Mesendoderm (in vitro differentiated cells): ENCODE measurements around the gene TRAPPC11.
A peak's percentile ranks its signal among the peaks of the same experiment; 100 is the strongest.
"Not testable (repeated sequence)": the region's sequence is repeated elsewhere in the genome, so short reads cannot be mapped to it uniquely, and the experiment has no call there.

ENCODE experiments used
- DNase-seq: peaks from one replicate; pipeline ENCODE4 v3.0.0; 2013
- H2AK5ac ChIP-seq: 2 replicates; pipeline ENCODE4 v1.6.1; 2013; ENCODE audit warnings: low read length, inconsistent platforms
- H2BK120ac ChIP-seq: 2 replicates; pipeline ENCODE4 v1.6.1; 2013; ENCODE audit warnings: low read depth, mild to moderate bottlenecking, low read length, moderate library complexity, mixed read lengths
- H2BK15ac ChIP-seq: replicated peaks from 2 replicates; pipeline ENCODE4 v1.6.1; 2013; ENCODE audit warnings: low read depth, mild to moderate bottlenecking, moderate library complexity
- H2BK5ac ChIP-seq: 2 replicates; pipeline ENCODE4 v1.6.1; 2013; ENCODE audit warnings: low read length, inconsistent platforms
- H3K18ac ChIP-seq: 2 replicates; pipeline ENCODE4 v1.6.1; 2013; ENCODE audit warnings: mild to moderate bottlenecking, low read length, mixed read lengths
- H3K23ac ChIP-seq: one replicate; pipeline ENCODE4 v1.6.1; 2013; ENCODE audit warnings: low read length
- H3K27ac ChIP-seq: 2 replicates; pipeline ENCODE4 v1.5.1; 2013; ENCODE audit warnings: low read depth, mild to moderate bottlenecking, inconsistent platforms, low read length, moderate library complexity
- H3K27me3 ChIP-seq: 2 replicates; pipeline ENCODE4 v1.6.1; 2013; ENCODE audit warnings: low read length, control low read depth, mild to moderate bottlenecking, inconsistent platforms; ENCODE audit not compliant: insufficient read depth, poor library complexity
- H3K36me3 ChIP-seq: 2 replicates; pipeline ENCODE4 v1.6.1; 2013; ENCODE audit warnings: low read length, inconsistent platforms; ENCODE audit not compliant: control insufficient read depth, insufficient read depth
- H3K4ac ChIP-seq: one replicate; pipeline ENCODE4 v1.6.1; 2013; ENCODE audit warnings: low read depth, mild to moderate bottlenecking, low read length, moderate library complexity
- H3K4me1 ChIP-seq: 2 replicates; pipeline ENCODE4 v1.6.1; 2013; ENCODE audit warnings: low read depth, low read length, inconsistent platforms; ENCODE audit not compliant: control insufficient read depth
- H3K4me2 ChIP-seq: 2 replicates; pipeline ENCODE4 v1.6.1; 2013; ENCODE audit warnings: low read length
- H3K4me3 ChIP-seq: 2 replicates; pipeline ENCODE4 v1.5.1; 2013; ENCODE audit warnings: mild to moderate bottlenecking, low read length
- H3K56ac ChIP-seq: one replicate; pipeline ENCODE4 v1.6.1; 2013; ENCODE audit warnings: low read length
- H3K79me1 ChIP-seq: 2 replicates; pipeline ENCODE4 v1.6.1; 2013; ENCODE audit warnings: low read length, inconsistent platforms
- H3K79me2 ChIP-seq: 2 replicates; pipeline ENCODE4 v1.6.1; 2013; ENCODE audit warnings: mild to moderate bottlenecking, low read length; ENCODE audit not compliant: control insufficient read depth, insufficient read depth
- H3K9ac ChIP-seq: 2 replicates; pipeline ENCODE4 v1.6.1; 2013; ENCODE audit warnings: low read length, inconsistent platforms
- H4K5ac ChIP-seq: one replicate; pipeline ENCODE4 v1.6.1; 2013; ENCODE audit warnings: low read length
- H4K8ac ChIP-seq: one replicate; pipeline ENCODE4 v1.6.1; 2013; ENCODE audit warnings: low read depth, mild to moderate bottlenecking, control low read depth, low read length, moderate library complexity
- WGBS: extraction: QIAGEN DNeasy Blood & Tissue Kit; methylation state at CpG from one replicate; pipeline ENCODE4 v1.1.7; 2013; ENCODE audit warnings: low lambda C conversion rate, missing lambda C conversion rate; ENCODE audit not compliant: insufficient coverage; ENCODE audit errors: extremely low coverage; 5-methylcytosine and 5-hydroxymethylcytosine counted together

TRAPPC11 gene

GRCh38 chr4:183723561-183724228 lies 64.6 kb downstream of the TRAPPC11 start:
- H3K4ac ChIP-seq, result no peak overlapping the region
- H2AK5ac ChIP-seq, result no peak overlapping the region
- DNase-seq, result no peak
- no peak overlapping the region for H3K4me2 ChIP-seq
- no peaks in the 10 kb centered on the region for H3K79me1 ChIP-seq
- no CpG with 5 or more reads among the region's 12 CpGs for WGBS
- H4K5ac ChIP-seq, result no peak overlapping the region
- H2BK120ac ChIP-seq, result no peak overlapping the region
- no peak overlapping the region for H2BK5ac ChIP-seq
- no peaks in the 10 kb centered on the region for H3K27me3 ChIP-seq
- no peak overlapping the region for H3K23ac ChIP-seq
- no peak overlapping the region for H3K27ac ChIP-seq
- no peak overlapping the region for H3K56ac ChIP-seq
- H3K4me1 ChIP-seq, result no peaks in the 10 kb centered on the region
- H4K8ac ChIP-seq, result no peak overlapping the region
- H2BK15ac ChIP-seq, result no peak overlapping the region
- no peak overlapping the region for H3K9ac ChIP-seq
- no peaks in the 10 kb centered on the region for H3K79me2 ChIP-seq
- H3K36me3 ChIP-seq, result no peaks in the 10 kb centered on the region
- H3K18ac ChIP-seq, result no peak overlapping the region
- H3K4me3 ChIP-seq, result no peak overlapping the region

- H2BK5ac ChIP-seq, H3K79me1 ChIP-seq, H3K56ac ChIP-seq, H3K27me3 ChIP-seq, H3K9ac ChIP-seq, H3K18ac ChIP-seq, H2BK120ac ChIP-seq, H3K23ac ChIP-seq, H3K4me3 ChIP-seq, H3K4me1 ChIP-seq, H4K5ac ChIP-seq, H3K4ac ChIP-seq, H4K8ac ChIP-seq, H3K4me2 ChIP-seq, H3K79me2 ChIP-seq, H2BK15ac ChIP-seq, H3K36me3 ChIP-seq, H2AK5ac ChIP-seq, H3K27ac ChIP-seq: not testable (repeated sequence)
- DNase-seq, result peak; percentile 5
- WGBS, result no CpG with 5 or more reads among the region's 5 CpGs
These were observed 66.5 kb downstream of the TRAPPC11 start for GRCh38 chr4:183725585-183725984.

- no CpG with 5 or more reads among the region's 5 CpGs for WGBS
- no peak overlapping the region for H2BK5ac ChIP-seq
- no peak overlapping the region for H3K4ac ChIP-seq
- no peaks in the 10 kb centered on the region for H3K4me1 ChIP-seq
- H3K27me3 ChIP-seq, result no peaks in the 10 kb centered on the region
- H3K18ac ChIP-seq, result no peak overlapping the region
- H3K23ac ChIP-seq, result no peak overlapping the region
- no peak overlapping the region for H3K4me3 ChIP-seq
- no peak overlapping the region for H4K5ac ChIP-seq
- H2AK5ac ChIP-seq, result no peak overlapping the region
- H2BK15ac ChIP-seq, result no peak overlapping the region
- H3K79me2 ChIP-seq, result no peaks in the 10 kb centered on the region
- H3K9ac ChIP-seq, result no peak overlapping the region
- H4K8ac ChIP-seq, result no peak overlapping the region
- H3K36me3 ChIP-seq, result no peaks in the 10 kb centered on the region
- H2BK120ac ChIP-seq, result no peak overlapping the region
- no peaks in the 10 kb centered on the region for H3K79me1 ChIP-seq
- no peak for DNase-seq
- H3K56ac ChIP-seq, result no peak overlapping the region
- no peak overlapping the region for H3K4me2 ChIP-seq
- H3K27ac ChIP-seq, result no peak overlapping the region
These were observed 68.4 kb downstream of the TRAPPC11 start for GRCh38 chr4:183727482-183727881.

GRCh38 chr4:183728223-183729068 lies 69.4 kb downstream of the TRAPPC11 start:
- no CpG with 5 or more reads among the region's 22 CpGs for WGBS
- Histone ChIP-seq H3K79me2 (no peaks in the 10 kb centered on the region), H3K18ac (no peak overlapping the region), H2BK5ac (no peak overlapping the region), H2BK120ac (no peak overlapping the region), H3K4me1 (no peaks in the 10 kb centered on the region), H4K8ac (no peak overlapping the region), H2BK15ac (no peak overlapping the region), H3K23ac (no peak overlapping the region), H3K27me3 (no peaks in the 10 kb centered on the region), H3K4me2 (no peak overlapping the region), H3K56ac (no peak overlapping the region), H3K36me3 (no peaks in the 10 kb centered on the region), H4K5ac (no peak overlapping the region), H3K4me3 (no peak overlapping the region), H3K4ac (no peak overlapping the region), H3K27ac (no peak overlapping the region), H3K9ac (no peak overlapping the region), H2AK5ac (no peak overlapping the region), H3K79me1 (no peaks in the 10 kb centered on the region)
- no peak for DNase-seq

GRCh38 chr4:183729069-183729406 lies 69.9 kb downstream of the TRAPPC11 start:
- Histone ChIP-seq H3K4me2 (no peak overlapping the region), H3K79me1 (no peaks in the 10 kb centered on the region), H3K23ac (no peak overlapping the region), H3K9ac (no peak overlapping the region), H3K18ac (no peak overlapping the region), H3K4ac (no peak overlapping the region), H3K27me3 (no peaks in the 10 kb centered on the region), H2AK5ac (no peak overlapping the region), H4K5ac (no peak overlapping the region), H3K79me2 (no peaks in the 10 kb centered on the region), H3K56ac (no peak overlapping the region), H2BK120ac (no peak overlapping the region), H3K27ac (no peak overlapping the region), H3K4me1 (no peaks in the 10 kb centered on the region), H2BK15ac (no peak overlapping the region), H2BK5ac (no peak overlapping the region), H3K36me3 (no peaks in the 10 kb centered on the region), H4K8ac (no peak overlapping the region), H3K4me3 (no peak overlapping the region)
- WGBS, result no CpG with 5 or more reads among the region's 5 CpGs
- no peak for DNase-seq
